K562 (cell line): ENCODE results near the gene CCNY. TPM values are rescaled to one million over a fixed set of nuclear protein-coding genes. Genes with fewer than 3 reads are reported as not detected.
A peak's percentile ranks its signal among the peaks of the same experiment; 100 is the strongest.

Source experiments
- ARNT ChIP-seq, 2 experiments: fragments of 450-650 bp; IDR thresholded peaks; 2 replicates each; pipeline ENCODE4 v1.6.1; 2016; ENCODE audit warnings: mild to moderate bottlenecking in 1 of 2
- ELF1 ChIP-seq: fragments of 200-800 bp; sonication (Bioruptor generic); IDR thresholded peaks from 2 replicates; pipeline ENCODE4 v1.6.1; 2016; ENCODE audit warnings: missing genetic modification characterization, missing compliant biosample characterization
- ETV5 ChIP-seq: sonication (generic); formaldehyde crosslinking; IDR thresholded peaks from 2 replicates; pipeline ENCODE4 v1.4.0; 2020; ENCODE audit warnings: low read depth, mild to moderate bottlenecking, missing genetic modification reagents
- GATA2 ChIP-seq: sonication (generic); formaldehyde crosslinking; IDR thresholded peaks from 2 replicates; pipeline ENCODE4 v1.4.0; 2020; ENCODE audit warnings: mild to moderate bottlenecking, missing genetic modification reagents
- KLF16 ChIP-seq: IDR thresholded peaks from 2 replicates; pipeline ENCODE4 v1.6.1; 2016; ENCODE audit warnings: antibody characterized with exemption
- NCOA1 ChIP-seq: fragments of 450-650 bp; IDR thresholded peaks from 2 replicates; pipeline ENCODE4 v1.6.1; 2016; ENCODE audit warnings: low read depth
- NFRKB ChIP-seq: fragments of 450-650 bp; IDR thresholded peaks from 2 replicates; pipeline ENCODE4 v1.6.1; 2016; ENCODE audit warnings: low read depth
- NONO ChIP-seq, 2 experiments: fragments of 200-400 bp in 1 of 2; fragments of 450-650 bp in 1 of 2; formaldehyde crosslinking in 1 of 2; IDR thresholded peaks; 2 replicates each; pipeline ENCODE4 v1.6.1; 2017; ENCODE audit warnings: low read depth in 2 of 2, mild to moderate bottlenecking in 2 of 2, moderate library complexity in 2 of 2, low read length in 1 of 2
- NR1H2 ChIP-seq: sonication (generic); formaldehyde crosslinking; IDR thresholded peaks from 2 replicates; pipeline ENCODE4 v1.4.0; 2020; ENCODE audit warnings: mild to moderate bottlenecking, missing genetic modification reagents
- POLR3G ChIP-seq: IDR thresholded peaks from 2 replicates; pipeline ENCODE4 v1.6.1; 2011; ENCODE audit not compliant: insufficient read length, insufficient replicate concordance; ENCODE audit errors: extremely low read depth
- SRSF7 ChIP-seq: fragments of 200-400 bp; formaldehyde crosslinking; optimal IDR thresholded peaks from 2 replicates; pipeline ENCODE3; 2017; ENCODE audit warnings: mild to moderate bottlenecking, low read depth, low read length
- STAT5B ChIP-seq: fragments of 250-450 bp; sonication (Bioruptor Pico); IDR thresholded peaks from 2 replicates; pipeline ENCODE4 v1.8.0; 2021; ENCODE audit warnings: mild to moderate bottlenecking, inconsistent platforms
- TAL1 ChIP-seq: fragments of 450-650 bp; IDR thresholded peaks from 2 replicates; pipeline ENCODE4 v1.6.1; 2016; ENCODE audit warnings: mild to moderate bottlenecking
- ZNF217 ChIP-seq: sonication (generic); formaldehyde crosslinking; IDR thresholded peaks from 2 replicates; pipeline ENCODE4 v1.8.0; 2022; ENCODE audit warnings: mild to moderate bottlenecking, missing genetic modification reagents
- ZNF347 ChIP-seq: fragments of 450-650 bp; formaldehyde crosslinking; IDR thresholded peaks from 2 replicates; pipeline ENCODE4 v1.4.0; 2020; ENCODE audit warnings: low read depth, mild to moderate bottlenecking, moderate library complexity
- polyA plus RNA-seq, 8 experiments: library from polyadenylated mRNA; depleted of rRNA in 4 of 8; stranded (reverse) in 5 of 8; unstranded in 3 of 8; fragments of >200 nt; fragmentation: Nextera tagmentation in 2 of 8; fragmentation: Illumina TruSeq in 1 of 8; extraction: Ambion mirVana in 2 of 8; extraction: Trizol in 1 of 8; gene quantifications; 2 replicates each; pipeline versions ENCODE4 v1.2.1 to v1.2.3, GENCODE V29; 2011 to 2014; ENCODE audit warnings: inconsistent platforms in 1 of 8, missing spikeins in 1 of 8
- total RNA-seq, 7 experiments: library from RNA; depleted of rRNA in 6 of 7; stranded (reverse); fragments of >200 nt in 6 of 7; fragmentation: Illumina TruSeq in 2 of 7; extraction: Trizol in 2 of 7; gene quantifications; 2 replicates each; pipeline versions ENCODE4 v1.2.1 to v1.2.3, GENCODE V29; 2011 to 2021; ENCODE audit warnings: low replicate concordance in 1 of 7
- TF ChIP-seq, protein P1 (sequence below): fragments of 450-650 bp; IDR thresholded peaks from 2 replicates; pipeline ENCODE4 v1.6.1; 2014; ENCODE audit warnings: low read depth, mild to moderate bottlenecking, moderate library complexity, borderline replicate concordance
- TF ChIP-seq, protein P2 (sequence below), 2 experiments: fragments of 200-800 bp in 1 of 2; sonication (Bioruptor generic) in 1 of 2; sonication (generic) in 1 of 2; formaldehyde crosslinking in 1 of 2; IDR thresholded peaks in 1 of 2; conservative IDR thresholded peaks in 1 of 2; 2 replicates each; pipeline versions ENCODE4 v1.5.0 to v1.6.1; 2016 to 2020; ENCODE audit warnings: missing compliant biosample characterization in 1 of 2, missing genetic modification characterization in 1 of 2, missing genetic modification reagents in 1 of 2
- TF ChIP-seq, protein P3 (sequence below), 2 experiments: IDR thresholded peaks in 1 of 2; conservative IDR thresholded peaks in 1 of 2; 2 replicates each; pipeline ENCODE4 v1.6.1; 2016; ENCODE audit warnings: low read depth in 2 of 2, mild to moderate bottlenecking in 1 of 2, missing compliant biosample characterization in 1 of 2, missing genetic modification characterization in 1 of 2, moderate library complexity in 1 of 2
- TF ChIP-seq, protein P4 (sequence below), 2 experiments: fragments of 450-650 bp in 1 of 2; sonication (generic) in 1 of 2; formaldehyde crosslinking in 1 of 2; IDR thresholded peaks in 1 of 2; conservative IDR thresholded peaks in 1 of 2; 2 replicates each; pipeline versions ENCODE4 v1.6.1 to v1.8.1; 2016 to 2023; ENCODE audit warnings: mild to moderate bottlenecking in 2 of 2, moderate library complexity in 2 of 2, inconsistent platforms in 1 of 2, missing genetic modification reagents in 1 of 2

CCNY gene
- total and polyA plus RNA-seq, 9 of the 15 experiments (the other 6 are each of a cell fraction or from before 2014, with no cell fraction given): 8.4 to 109 (median 38.6) TPM

DNA sequence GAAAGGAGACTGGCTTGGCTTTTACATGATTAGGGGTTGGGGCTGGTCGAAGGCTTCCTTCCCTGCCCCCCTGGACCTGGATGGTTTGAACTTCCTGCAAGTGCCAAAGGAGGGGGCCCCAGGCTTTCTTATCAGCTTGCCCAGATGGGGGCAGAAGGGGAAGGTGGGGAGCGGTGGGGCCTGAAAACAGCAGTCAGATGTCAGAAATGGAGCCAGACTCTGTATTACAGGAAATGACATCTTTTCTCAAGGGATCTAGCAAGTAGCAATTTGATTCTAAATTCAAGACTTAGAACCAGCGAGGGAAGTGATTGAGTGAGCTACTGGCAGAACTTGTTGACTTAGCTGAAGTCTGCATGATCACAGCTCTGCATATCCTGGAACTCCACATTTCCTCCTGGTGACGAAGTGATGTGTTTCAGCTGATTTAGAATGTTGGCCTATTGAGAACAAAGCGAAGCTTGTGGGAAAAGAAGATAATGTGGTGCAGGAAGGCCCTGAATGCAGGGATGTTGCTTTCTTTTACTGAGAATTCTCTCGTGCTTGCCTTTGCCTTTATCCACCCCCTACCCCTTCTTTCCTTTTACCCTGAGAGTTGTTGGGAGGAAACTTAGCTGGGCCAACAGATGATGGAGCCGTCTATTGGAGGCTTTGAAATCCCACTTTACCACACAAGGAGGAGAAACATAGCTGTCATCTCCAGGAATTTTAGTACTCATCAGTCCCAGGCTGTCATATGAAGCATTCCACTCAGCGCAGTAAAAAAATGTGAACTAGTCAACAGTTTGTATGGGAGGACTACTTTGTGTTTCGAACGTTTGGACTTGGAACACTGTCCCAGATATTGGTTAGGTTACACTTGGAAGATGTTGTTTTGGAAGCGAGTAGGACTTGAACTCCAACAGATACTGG, 43.2 kb downstream of the CCNY start (continued):
- TF ChIP-seq, protein P1, sequence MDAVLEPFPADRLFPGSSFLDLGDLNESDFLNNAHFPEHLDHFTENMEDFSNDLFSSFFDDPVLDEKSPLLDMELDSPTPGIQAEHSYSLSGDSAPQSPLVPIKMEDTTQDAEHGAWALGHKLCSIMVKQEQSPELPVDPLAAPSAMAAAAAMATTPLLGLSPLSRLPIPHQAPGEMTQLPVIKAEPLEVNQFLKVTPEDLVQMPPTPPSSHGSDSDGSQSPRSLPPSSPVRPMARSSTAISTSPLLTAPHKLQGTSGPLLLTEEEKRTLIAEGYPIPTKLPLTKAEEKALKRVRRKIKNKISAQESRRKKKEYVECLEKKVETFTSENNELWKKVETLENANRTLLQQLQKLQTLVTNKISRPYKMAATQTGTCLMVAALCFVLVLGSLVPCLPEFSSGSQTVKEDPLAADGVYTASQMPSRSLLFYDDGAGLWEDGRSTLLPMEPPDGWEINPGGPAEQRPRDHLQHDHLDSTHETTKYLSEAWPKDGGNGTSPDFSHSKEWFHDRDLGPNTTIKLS: no peak
- TF ChIP-seq ELF1 (tag): peak; percentile 65
- no peak for TF ChIP-seq SRSF7
- TF ChIP-seq ETV5 (CRISPR knock-in tag): peak; percentile 77
- peak; percentile 77; the same call in 1 of the 2 replicates for TF ChIP-seq GATA2 (CRISPR knock-in tag)
- 0 out of 4 replicates have a peak, but pooled peaks of 1 of the 2 experiments have one; percentile 12 for TF ChIP-seq NONO (IDR thresholded peaks at IDR 0.05; ENCODE audit: low read depth in 2 of 2, low read length in 1 of 2)
- peak; percentile 58; the same call in 1 of the 2 replicates for TF ChIP-seq NCOA1
- no peak for TF ChIP-seq STAT5B (CRISPR knock-in tag)
- TF ChIP-seq NR1H2 (CRISPR knock-in tag): no peak
- TF ChIP-seq NFRKB: peak; percentile 74; the same call in 1 of the 2 replicates
- peak; percentile 74; the same call in 1 of the 2 replicates for TF ChIP-seq KLF16
- no peak for TF ChIP-seq ZNF347 (CRISPR knock-in tag)
- TF ChIP-seq ARNT (IDR thresholded peaks at IDR 0.05): 0 out of 4 replicates have a peak, but pooled peaks of 1 of the 2 experiments have one; percentile 60
- TF ChIP-seq, protein P2, sequence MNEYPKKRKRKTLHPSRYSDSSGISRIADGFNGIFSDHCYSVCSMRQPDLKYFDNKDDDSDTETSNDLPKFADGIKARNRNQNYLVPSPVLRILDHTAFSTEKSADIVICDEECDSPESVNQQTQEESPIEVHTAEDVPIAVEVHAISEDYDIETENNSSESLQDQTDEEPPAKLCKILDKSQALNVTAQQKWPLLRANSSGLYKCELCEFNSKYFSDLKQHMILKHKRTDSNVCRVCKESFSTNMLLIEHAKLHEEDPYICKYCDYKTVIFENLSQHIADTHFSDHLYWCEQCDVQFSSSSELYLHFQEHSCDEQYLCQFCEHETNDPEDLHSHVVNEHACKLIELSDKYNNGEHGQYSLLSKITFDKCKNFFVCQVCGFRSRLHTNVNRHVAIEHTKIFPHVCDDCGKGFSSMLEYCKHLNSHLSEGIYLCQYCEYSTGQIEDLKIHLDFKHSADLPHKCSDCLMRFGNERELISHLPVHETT (CRISPR knock-in tag; conservative IDR thresholded peaks at IDR 0.05 in 1 of 2, IDR thresholded peaks at IDR 0.05 in 1 of 2): 0 out of 4 replicates have a peak, but pooled peaks of 1 of the 2 experiments have one; percentile 24
- TF ChIP-seq, protein P3, sequence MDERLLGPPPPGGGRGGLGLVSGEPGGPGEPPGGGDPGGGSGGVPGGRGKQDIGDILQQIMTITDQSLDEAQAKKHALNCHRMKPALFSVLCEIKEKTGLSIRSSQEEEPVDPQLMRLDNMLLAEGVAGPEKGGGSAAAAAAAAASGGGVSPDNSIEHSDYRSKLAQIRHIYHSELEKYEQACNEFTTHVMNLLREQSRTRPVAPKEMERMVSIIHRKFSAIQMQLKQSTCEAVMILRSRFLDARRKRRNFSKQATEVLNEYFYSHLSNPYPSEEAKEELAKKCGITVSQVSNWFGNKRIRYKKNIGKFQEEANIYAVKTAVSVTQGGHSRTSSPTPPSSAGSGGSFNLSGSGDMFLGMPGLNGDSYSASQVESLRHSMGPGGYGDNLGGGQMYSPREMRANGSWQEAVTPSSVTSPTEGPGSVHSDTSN (CRISPR knock-in tag; IDR thresholded peaks at IDR 0.05; ENCODE audit: low read depth): no peak
- TF ChIP-seq, protein P3 (tag; conservative IDR thresholded peaks at IDR 0.05; ENCODE audit: low read depth): peak; percentile 46
- TF ChIP-seq POLR3G: no peak
- no peak for TF ChIP-seq ZNF217
- TF ChIP-seq, protein P4, sequence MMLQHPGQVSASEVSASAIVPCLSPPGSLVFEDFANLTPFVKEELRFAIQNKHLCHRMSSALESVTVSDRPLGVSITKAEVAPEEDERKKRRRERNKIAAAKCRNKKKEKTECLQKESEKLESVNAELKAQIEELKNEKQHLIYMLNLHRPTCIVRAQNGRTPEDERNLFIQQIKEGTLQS (IDR thresholded peaks at IDR 0.05): peak; percentile 62
- TF ChIP-seq, protein P4 (CRISPR knock-in tag; conservative IDR thresholded peaks at IDR 0.05): no peak
- peak; percentile 83 for TF ChIP-seq TAL1
